GM21360 (cell line): Measurements from ENCODE around the gene OGT.
"Not testable (repeated sequence)": the region's sequence is repeated elsewhere in the genome, so short reads cannot be mapped to it uniquely, and the experiment has no call there.

Experiments used
- ATAC-seq: cut with Tn5 transposase; IDR thresholded peaks from one replicate; pipeline ENCODE4 v1.9.1; 2021; ENCODE audit warnings: mild to moderate bottlenecking, moderate library complexity; ENCODE audit not compliant: unreplicated experiment

OGT gene

DNA sequence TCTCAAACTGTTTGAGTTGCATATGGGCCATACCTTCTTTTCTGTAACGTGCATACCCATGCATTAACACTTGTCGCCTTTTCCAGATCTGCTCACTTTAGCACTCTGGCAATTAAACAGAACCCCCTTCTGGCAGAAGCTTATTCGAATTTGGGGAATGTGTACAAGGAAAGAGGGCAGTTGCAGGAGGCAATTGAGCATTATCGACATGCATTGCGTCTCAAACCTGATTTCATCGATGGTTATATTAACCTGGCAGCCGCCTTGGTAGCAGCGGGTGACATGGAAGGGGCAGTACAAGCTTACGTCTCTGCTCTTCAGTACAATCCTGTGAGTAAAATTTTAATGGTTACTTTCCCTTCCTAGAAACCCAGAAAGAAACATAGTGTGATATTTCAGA is 4.8 kb downstream of the OGT start:
- ATAC-seq: no peak

DNA sequence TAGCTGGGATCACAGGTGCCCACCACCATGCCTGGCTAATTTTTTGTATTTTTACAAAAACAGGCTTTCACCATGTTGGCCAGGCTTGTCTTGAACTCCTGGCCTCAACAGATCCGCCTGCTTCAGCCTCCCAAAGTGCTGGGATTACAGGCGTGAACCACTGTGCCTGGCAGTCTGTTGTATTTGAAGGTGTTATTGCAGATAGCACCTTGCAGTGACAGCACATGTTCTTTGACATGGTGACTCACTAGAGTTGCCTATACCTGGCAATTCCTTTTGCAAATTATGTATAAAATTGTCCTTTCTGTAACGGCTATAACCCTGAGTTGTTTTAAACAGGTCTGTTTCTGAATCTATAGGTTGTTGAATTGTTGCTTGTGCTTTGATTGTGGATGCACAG is 7.9 kb downstream of the OGT start:
- ATAC-seq: peak; percentile 11

DNA sequence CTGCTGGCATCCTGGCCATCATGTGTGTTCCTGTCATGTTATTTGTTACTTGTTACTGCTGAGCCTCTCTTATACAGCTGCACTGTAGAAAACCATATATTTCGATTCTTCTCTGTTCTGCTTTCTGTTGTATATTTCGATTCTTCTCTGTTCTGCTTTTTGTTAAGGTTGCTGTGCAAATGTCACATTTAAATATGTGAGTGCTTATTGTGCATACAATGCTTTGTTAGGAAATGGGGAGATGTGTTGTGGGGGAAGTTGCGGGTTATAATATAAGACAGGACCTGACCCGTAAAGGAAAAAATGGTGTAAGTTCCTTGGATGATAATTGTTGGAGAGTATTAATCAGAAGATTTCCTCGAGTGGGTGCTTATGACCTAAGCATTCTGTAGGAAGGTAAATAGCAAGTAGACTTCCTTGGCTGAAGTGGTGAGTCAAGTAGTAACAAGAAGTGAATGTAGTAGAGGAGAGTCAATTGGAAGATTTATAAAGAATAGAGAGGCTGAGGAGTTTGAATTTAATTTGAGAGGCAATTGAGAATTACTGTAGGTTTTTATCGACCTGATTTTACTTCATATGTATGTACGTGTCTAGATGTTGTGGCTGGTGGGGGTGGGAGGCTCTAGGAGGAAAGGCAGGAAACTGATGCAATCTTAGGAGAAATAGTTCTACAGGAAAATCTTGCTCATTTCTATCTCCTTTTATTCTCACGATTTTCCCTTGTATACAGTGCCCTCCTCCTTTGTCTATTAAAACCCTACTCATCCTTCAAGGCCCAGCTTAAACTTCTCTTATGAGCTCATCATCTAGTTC is 8.5 kb downstream of the OGT start:
- peak; percentile 77 for ATAC-seq

DNA sequence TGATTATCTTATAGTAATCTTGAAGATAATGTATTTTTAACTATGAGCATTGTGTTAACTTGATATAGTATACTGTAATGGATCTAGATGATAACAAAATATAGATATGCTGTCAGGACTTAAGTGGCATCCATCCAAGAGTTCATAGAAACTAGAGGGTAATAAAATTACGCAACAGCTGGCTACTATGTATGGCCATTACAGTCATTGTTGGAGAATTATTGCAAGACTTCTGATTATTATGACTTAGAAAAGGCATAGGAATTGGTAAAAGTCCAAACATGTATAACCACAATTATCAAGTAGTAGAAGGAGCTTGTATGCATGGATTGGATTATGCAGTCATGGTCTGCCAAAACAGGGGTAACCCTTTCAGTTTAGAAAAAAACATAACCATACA is 9.5 kb downstream of the OGT start:
- ATAC-seq: no peak

GRCh38 chrX:71542825-71543224 is 9.9 kb downstream of the OGT start:
- no peak for ATAC-seq

GRCh38 chrX:71543316-71543715 is 10.4 kb downstream of the OGT start:
- no peak for ATAC-seq

GRCh38 chrX:71545364-71545763 is 12.5 kb downstream of the OGT start:
- no peak for ATAC-seq

DNA sequence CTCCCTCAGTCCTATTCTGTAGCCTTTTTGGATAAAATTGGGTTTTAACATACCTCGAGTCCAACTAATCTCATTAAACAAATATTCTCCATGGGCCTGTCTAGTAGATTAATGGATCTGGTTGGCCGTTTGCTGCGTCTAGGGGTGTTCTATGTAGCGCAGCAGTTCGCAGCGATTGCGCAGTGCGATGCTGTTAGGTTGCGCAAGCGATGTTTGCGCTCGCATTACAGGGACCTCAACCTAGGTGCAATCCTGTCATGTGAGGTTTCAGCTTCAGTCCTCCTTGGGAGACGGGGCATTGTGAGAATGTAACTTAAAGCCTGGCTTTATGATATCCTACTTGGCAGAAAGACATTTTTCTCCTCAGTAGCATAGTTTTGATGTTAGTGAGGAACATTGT is 14.0 kb downstream of the OGT start:
- no peak for ATAC-seq

DNA sequence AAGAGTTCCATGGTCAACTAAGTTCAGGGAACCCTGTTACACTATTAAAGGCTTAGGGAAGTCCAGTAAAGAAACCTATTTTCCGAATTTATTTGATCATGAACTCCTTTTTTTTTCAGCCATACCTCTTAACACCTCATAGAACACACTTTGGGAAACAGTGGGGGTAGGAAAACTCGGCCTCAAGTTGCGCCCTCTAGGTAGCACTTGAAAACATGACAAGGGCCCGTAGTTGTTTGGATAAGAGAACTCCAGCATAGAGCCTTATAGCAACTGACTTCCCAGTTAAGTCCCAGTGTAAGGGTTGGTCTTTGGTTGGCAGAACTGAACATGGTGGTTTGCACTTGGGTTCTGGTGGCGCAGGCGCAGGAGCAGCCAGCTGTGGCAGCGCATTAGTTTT is 14.4 kb downstream of the OGT start:
- no peak for ATAC-seq

DNA sequence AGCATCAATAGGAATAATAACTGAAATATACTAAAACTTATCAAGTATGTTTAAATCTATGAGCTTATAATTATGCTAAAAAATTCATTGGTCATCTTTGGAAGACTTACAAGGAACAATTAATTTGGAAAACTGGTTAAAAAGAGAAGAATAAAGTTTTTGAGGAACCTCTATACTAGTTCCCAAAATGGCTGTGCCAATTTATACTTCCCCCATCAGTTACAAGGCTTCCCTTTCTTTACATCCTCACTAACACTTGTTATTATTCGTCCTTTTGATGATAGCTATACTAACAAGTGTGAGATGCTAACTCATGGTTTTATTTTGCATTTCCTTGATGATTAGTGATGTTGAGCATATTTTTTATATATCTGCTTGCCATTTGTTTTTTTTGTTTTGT is 17.1 kb downstream of the OGT start:
- no peak for ATAC-seq

- no peak for ATAC-seq
Observed at GRCh38 chrX:71550578-71550977, 17.7 kb downstream of the OGT start.

DNA sequence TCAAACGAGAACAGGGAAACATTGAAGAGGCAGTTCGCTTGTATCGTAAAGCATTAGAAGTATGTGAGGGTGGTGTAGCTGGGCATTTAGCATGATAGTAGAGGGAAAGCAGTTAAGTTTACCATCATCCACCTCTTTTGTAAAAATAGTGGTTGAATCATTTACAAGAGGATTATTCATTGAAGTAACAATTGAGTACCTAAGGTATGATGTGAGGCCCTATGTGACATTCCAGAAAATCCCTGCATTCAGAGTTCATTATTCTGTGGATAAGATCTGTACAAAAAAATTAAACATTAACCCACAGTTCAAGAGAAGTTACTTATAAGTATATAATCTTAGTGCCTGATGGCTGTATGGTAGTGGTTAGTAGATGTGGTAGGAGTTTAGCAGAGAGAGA is 23.1 kb downstream of the OGT start:
- ATAC-seq: no peak

GRCh38 chrX:71558920-71559319 is 26.0 kb downstream of the OGT start:
- ATAC-seq: no peak

DNA sequence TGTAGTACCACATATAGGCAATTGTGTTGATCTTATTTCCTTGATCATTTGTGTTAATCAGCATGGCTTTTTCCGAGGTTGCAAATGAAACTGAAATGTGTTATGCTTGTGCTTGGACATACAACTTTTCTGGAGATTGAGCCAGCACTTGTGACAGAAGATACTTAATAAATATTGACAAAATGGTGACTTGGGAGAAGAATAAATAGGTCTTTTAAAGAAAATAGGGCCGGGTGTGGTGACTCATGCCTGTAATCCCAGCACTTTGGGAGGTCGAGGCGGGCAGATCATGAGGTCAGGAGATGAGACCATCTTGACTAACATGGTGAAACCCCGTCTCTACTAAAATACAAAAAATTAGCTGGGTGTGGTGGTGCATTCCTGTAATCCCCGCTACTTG is 26.9 kb downstream of the OGT start:
- not testable (repeated sequence) for ATAC-seq

GRCh38 chrX:71563921-71564320 is 31.0 kb downstream of the OGT start:
- ATAC-seq: no peak

DNA sequence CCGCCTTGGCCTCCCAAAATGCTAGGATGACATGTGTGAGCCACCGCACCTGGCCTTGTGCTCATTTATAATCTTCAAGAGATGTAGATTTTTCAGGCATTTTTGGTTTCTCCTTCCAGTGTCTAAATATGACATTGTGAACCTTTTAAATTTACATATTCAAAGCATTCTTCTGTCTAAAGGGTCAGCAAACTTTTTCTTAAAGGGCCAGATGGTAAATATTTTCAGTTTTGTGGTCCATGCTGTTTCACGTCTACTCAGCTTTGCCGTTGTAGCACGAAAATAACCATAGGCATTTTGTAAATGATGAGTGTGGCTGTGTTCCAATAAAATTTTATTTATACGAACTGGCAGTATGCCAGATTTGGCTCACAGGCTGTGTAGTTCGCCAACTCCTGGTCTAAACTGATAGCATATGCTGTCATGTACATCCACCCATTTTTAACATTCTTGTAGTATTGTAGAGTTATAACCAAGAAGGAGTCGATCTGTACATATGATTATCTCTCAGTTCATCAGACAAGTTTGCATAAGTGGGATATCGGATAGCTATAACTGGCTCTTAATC is 32.7 kb downstream of the OGT start:
- no peak for ATAC-seq

GRCh38 chrX:71571390-71571789 is 38.5 kb downstream of the OGT start:
- ATAC-seq: not testable (repeated sequence)

GRCh38 chrX:71573590-71573989 is 40.7 kb downstream of the OGT start:
- no peak for ATAC-seq

- ATAC-seq: no peak
Observed at GRCh38 chrX:71577682-71578081, 44.8 kb downstream of the OGT start.

- ATAC-seq: no peak
Observed at GRCh38 chrX:71578253-71579135, 45.6 kb downstream of the OGT start, which contains the start of gene GCNA. GCNA (plus strand) TSS chrX:71578437; CDS start chrX:71580822, 2,385 bp downstream.

- no peak for ATAC-seq
Observed at GRCh38 chrX:71579136-71579989, 46.5 kb downstream of the OGT start.
